PC-3 (cell line): ENCODE measurements around the gene ZNF622. TPM values are rescaled to one million over a fixed set of nuclear protein-coding genes. Genes with fewer than 3 reads are reported as not detected.

Source experiments
- ATAC-seq: fragments of 200-7000 bp; cut with Tn5 transposase; 2 replicates; pipeline ENCODE4 v1.9.1; 2020; ENCODE audit warnings: mild to moderate bottlenecking, moderate library complexity
- BruUV-seq: library from RNA; stranded (reverse); fragments of 400-500 nt; replicated peaks from 2 replicates; lab custom pipeline; 2021; lab: Mats Ljungman, UMichigan
- CTCF ChIA-PET: fragments of 300-600 bp; sonication (Branson Sonifier 250); formaldehyde crosslinking; loops from one replicate; lab custom pipeline; 2022; ENCODE audit warnings: antibody characterized with exemption; lab: Charles Lee
- POLR2A ChIA-PET: fragments of 300-600 bp; sonication (Branson Sonifier 250); formaldehyde crosslinking; loops from one replicate; lab custom pipeline; 2022; ENCODE audit warnings: antibody characterized with exemption; ENCODE audit not compliant: unreplicated experiment; lab: Charles Lee
- DNase-seq: peaks from one replicate; pipeline ENCODE4 v3.0.0-alpha.2; 2015
- H2AFZ ChIP-seq: fragments of 300-600 bp; sonication (generic); 2 replicates; pipeline ENCODE4 v1.6.0; 2016; ENCODE audit warnings: antibody characterized with exemption, low read length
- H3F3A ChIP-seq: fragments of 300-600 bp; sonication (generic); one replicate; pipeline ENCODE4 v1.6.0; 2017; ENCODE audit warnings: antibody characterized with exemption, low read length, control low read depth, mild to moderate bottlenecking; ENCODE audit not compliant: unreplicated experiment
- H3K27ac ChIP-seq: fragments of 300-600 bp; sonication (generic); 2 replicates; pipeline ENCODE4 v1.5.1; 2016; ENCODE audit warnings: mild to moderate bottlenecking, low read length
- H3K27me3 ChIP-seq: fragments of 300-600 bp; sonication (generic); 2 replicates; pipeline ENCODE4 v1.6.1; 2016; ENCODE audit warnings: low read length, mixed read lengths
- H3K36me3 ChIP-seq: fragments of 300-600 bp; sonication (generic); 2 replicates; pipeline ENCODE4 v1.6.1; 2016; ENCODE audit warnings: low read depth, mixed run types, low read length, mixed read lengths
- H3K4me1 ChIP-seq: fragments of 300-600 bp; sonication (generic); 2 replicates; pipeline ENCODE4 v1.5.1; 2016; ENCODE audit warnings: low read length; ENCODE audit not compliant: insufficient read depth
- H3K4me2 ChIP-seq: fragments of 300-600 bp; sonication (generic); 2 replicates; pipeline ENCODE4 v1.6.0; 2016; ENCODE audit warnings: low read length
- H3K4me3 ChIP-seq: fragments of 300-600 bp; sonication (generic); 2 replicates; pipeline ENCODE4 v1.5.1; 2016; ENCODE audit warnings: mild to moderate bottlenecking, low read length, mixed read lengths
- H3K79me2 ChIP-seq: fragments of 300-600 bp; sonication (generic); 2 replicates; pipeline ENCODE4 v1.6.1; 2017; ENCODE audit warnings: low read length, mixed read lengths
- H3K9ac ChIP-seq: fragments of 300-600 bp; sonication (generic); 2 replicates; pipeline ENCODE4 v1.6.0; 2016; ENCODE audit warnings: mild to moderate bottlenecking, low read length
- H3K9me2 ChIP-seq: fragments of 300-600 bp; sonication (generic); replicated peaks from 2 replicates; pipeline ENCODE4 v1.6.1; 2016; ENCODE audit warnings: mixed run types, low read length, mixed read lengths
- H3K9me3 ChIP-seq: fragments of 300-600 bp; sonication (generic); 2 replicates; pipeline ENCODE4 v1.6.1; 2016; ENCODE audit warnings: low read length, mixed read lengths
- H4K20me1 ChIP-seq: fragments of 300-600 bp; sonication (generic); 2 replicates; pipeline ENCODE4 v1.6.1; 2016; ENCODE audit warnings: low read length, mixed read lengths
- EZH2 ChIP-seq: fragments of 300-600 bp; sonication (generic); IDR thresholded peaks from one replicate; pipeline ENCODE4 v1.6.1; 2017; ENCODE audit warnings: antibody characterized with exemption, mild to moderate bottlenecking, low read length; ENCODE audit not compliant: unreplicated experiment
- EZH2phosphoT487 ChIP-seq: fragments of 300-600 bp; sonication (generic); IDR thresholded peaks from 2 replicates; pipeline ENCODE4 v1.6.1; 2018; ENCODE audit warnings: mild to moderate bottlenecking, antibody characterized with exemption, low read length, borderline replicate concordance
- intact Hi-C: fragments of 100-400 bp; cut with micrococcal nuclease; formaldehyde crosslinking; loops from 2 replicates; pipeline ENCODE4 v1.9.0; 2023
- total RNA-seq: library from RNA; depleted of rRNA; stranded (reverse); fragments of >200 nt; gene quantifications from 2 replicates; pipeline ENCODE4 v1.2.3, GENCODE V29; 2014
- TF ChIP-seq, protein P1 (sequence below): fragments of 300-600 bp; sonication (generic); conservative IDR thresholded peaks from 2 replicates; pipeline ENCODE4 v1.5.1; 2017; ENCODE audit warnings: antibody characterized with exemption, low read depth, mild to moderate bottlenecking, low read length

Gene ZNF622
- total RNA-seq, 1 experiment from 2014 or later = 76.9 TPM

- H3K27me3 ChIP-seq = peaks cover 21% of the 10 kb centered on the region
- intact Hi-C loops = no loop called here
- no peaks in the 10 kb centered on the region for H3K9me3 ChIP-seq
- no peaks in the 10 kb centered on the region for H3K4me1 ChIP-seq
- H4K20me1 ChIP-seq = no peaks in the 10 kb centered on the region
- CTCF ChIA-PET = no interaction called here
- H3K79me2 ChIP-seq = no peaks in the 10 kb centered on the region
- TF ChIP-seq EZH2 (no peak), EZH2phosphoT487 (no peak)
- TF ChIP-seq, protein P1, sequence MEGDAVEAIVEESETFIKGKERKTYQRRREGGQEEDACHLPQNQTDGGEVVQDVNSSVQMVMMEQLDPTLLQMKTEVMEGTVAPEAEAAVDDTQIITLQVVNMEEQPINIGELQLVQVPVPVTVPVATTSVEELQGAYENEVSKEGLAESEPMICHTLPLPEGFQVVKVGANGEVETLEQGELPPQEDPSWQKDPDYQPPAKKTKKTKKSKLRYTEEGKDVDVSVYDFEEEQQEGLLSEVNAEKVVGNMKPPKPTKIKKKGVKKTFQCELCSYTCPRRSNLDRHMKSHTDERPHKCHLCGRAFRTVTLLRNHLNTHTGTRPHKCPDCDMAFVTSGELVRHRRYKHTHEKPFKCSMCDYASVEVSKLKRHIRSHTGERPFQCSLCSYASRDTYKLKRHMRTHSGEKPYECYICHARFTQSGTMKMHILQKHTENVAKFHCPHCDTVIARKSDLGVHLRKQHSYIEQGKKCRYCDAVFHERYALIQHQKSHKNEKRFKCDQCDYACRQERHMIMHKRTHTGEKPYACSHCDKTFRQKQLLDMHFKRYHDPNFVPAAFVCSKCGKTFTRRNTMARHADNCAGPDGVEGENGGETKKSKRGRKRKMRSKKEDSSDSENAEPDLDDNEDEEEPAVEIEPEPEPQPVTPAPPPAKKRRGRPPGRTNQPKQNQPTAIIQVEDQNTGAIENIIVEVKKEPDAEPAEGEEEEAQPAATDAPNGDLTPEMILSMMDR = no peak
- ATAC-seq (no peak), DNase-seq (no peak)
- no peaks in the 10 kb centered on the region for H3K9me2 ChIP-seq
- POLR2A ChIA-PET = no interaction called here
- no TSS peak for BruUV-seq
- H3K4me2 ChIP-seq = no peak overlapping the region
- no peak overlapping the region for H3K4me3 ChIP-seq
- no peak overlapping the region for H3K9ac ChIP-seq
- no peaks in the 10 kb centered on the region for H3F3A ChIP-seq
- H3K27ac ChIP-seq = no peak overlapping the region
- H3K36me3 ChIP-seq = no peaks in the 10 kb centered on the region
- H2AFZ ChIP-seq = no peak overlapping the region
These were observed 50.7 kb downstream of the ZNF622 start for GRCh38 chr5:16414861-16415260.

DNA sequence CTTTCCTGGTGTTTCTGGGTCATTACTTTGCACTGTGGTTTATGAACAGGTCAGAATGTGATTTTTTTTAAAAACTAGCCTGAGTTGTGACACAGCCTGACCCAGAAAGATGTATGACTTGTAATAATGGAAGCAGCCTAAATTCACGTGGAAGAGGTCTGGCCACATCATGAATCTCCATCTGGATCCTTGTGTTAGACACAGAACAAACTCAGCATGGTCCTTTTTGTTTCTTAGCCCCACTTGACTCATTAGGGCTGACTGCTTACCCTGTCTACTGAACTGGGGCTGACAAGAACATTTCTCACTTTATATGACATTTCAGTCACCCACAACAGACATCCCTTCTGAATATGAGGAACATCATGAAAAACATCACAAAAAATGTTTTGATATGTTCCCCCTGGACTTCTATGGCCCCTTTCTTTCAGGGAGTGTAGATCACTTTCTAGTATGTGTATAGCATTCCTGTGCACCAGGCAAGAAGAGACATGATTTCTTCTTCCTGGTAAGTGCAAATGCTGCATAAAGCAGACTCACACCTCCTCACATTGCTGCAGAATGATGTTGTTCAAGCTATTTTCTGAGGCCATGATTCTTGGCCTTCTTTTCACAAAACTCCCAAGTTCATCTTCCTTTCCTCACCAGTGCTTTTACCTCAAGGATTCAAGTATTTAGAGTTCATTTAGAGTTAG, 52.3 kb downstream of the ZNF622 start:
- Histone ChIP-seq H3F3A (no peaks in the 10 kb centered on the region), H3K9me2 (no peaks in the 10 kb centered on the region), H3K79me2 (no peaks in the 10 kb centered on the region), H3K9ac (no peak overlapping the region), H3K4me3 (no peak overlapping the region), H3K4me1 (no peaks in the 10 kb centered on the region), H3K27ac (no peak overlapping the region), H2AFZ (no peak overlapping the region), H3K27me3 (peaks cover 14% of the 10 kb centered on the region), H3K4me2 (no peak overlapping the region), H3K9me3 (no peaks in the 10 kb centered on the region), H4K20me1 (no peaks in the 10 kb centered on the region), H3K36me3 (no peaks in the 10 kb centered on the region)
- ATAC-seq (no peak), DNase-seq (no peak)
- ChIA-PET CTCF (no interaction called here), POLR2A (no interaction called here)
- no TSS peak for BruUV-seq
- TF ChIP-seq, protein P1 = no peak
- TF ChIP-seq EZH2 (no peak), EZH2phosphoT487 (no peak)
- intact Hi-C loops = no loop called here

DNA sequence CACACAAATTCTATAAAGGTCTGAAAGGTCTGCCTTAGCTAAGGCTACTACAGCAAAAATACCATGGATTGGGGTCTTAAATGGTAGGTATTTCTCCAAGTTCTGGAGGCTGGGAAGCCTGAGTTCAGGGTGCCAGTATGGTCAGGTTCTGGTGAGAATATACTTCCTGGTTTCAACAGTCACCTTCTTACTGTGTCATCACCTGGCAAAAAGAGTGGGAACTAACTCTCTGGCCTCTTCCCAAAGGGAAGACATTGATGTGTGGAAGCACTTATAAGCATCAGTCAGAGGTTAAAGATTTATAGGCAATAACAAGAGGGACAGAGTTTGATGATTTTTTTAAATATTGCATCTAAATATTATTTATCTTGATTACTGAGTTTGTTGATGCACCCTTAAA, 53.0 kb downstream of the ZNF622 start:
- Histone ChIP-seq H2AFZ (no peak overlapping the region), H4K20me1 (no peaks in the 10 kb centered on the region), H3K9me3 (no peaks in the 10 kb centered on the region), H3F3A (no peaks in the 10 kb centered on the region), H3K79me2 (no peaks in the 10 kb centered on the region), H3K36me3 (no peaks in the 10 kb centered on the region), H3K4me2 (no peak overlapping the region), H3K4me1 (no peaks in the 10 kb centered on the region), H3K9ac (no peak overlapping the region), H3K27ac (no peak overlapping the region), H3K9me2 (no peaks in the 10 kb centered on the region), H3K27me3 (0 out of 2 replicates have a peak, but pooled peaks cover 6% of the 10 kb centered on the region), H3K4me3 (no peak overlapping the region)
- ChIA-PET CTCF (no interaction called here), POLR2A (no interaction called here)
- no peak for TF ChIP-seq EZH2
- TF ChIP-seq, protein P1 = no peak
- no peak for TF ChIP-seq EZH2phosphoT487
- BruUV-seq = no TSS peak
- DNase-seq (no peak), ATAC-seq (no peak)
- intact Hi-C loops = no loop called here
